GM19193 (cell line): Measurements from ENCODE around the gene LBX2.

ENCODE experiments used
- POLR2A ChIP-seq: IDR thresholded peaks from 4 replicates; pipeline ENCODE4 v1.6.1; 2011; ENCODE audit not compliant: insufficient read depth, insufficient read length; ENCODE audit errors: extremely low read depth

LBX2 gene

DNA sequence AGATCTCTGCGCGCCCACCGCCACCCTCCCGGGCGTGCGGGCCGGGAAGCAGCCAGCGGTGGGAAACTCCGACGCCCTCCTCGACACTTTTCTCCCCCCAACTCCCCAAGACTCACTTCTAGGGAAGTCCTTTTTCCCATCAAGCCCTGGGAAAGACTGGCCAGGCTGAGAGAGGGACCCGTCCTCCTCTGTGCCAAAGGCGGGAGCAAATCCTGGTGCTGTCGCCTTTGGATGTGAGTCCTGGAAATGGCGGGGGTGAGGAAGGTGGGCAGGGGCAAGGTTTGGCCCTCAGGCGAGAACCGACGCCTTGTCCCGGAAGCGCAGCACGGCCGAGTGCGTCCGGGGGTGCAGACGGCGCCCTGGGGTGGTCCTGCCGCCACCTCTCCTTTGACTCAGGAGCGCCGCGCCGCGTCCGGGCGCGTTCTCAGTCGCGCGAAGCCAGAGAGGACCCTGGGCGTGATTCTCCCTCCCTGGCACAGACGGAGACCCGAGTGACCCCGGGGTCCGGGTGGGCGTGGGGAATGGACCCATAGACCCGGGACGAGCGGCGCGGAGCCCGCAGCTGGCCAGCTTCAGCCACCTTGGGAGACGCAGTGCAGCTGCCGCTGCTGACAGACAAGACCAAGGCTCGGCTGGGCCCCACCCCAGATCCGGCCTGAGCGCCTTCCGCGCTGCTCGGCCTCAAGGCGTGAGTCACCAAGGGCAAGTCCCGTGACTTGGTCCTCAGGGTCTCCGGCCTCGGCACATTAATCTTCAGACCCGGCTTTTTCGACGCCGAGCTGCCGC, 3.5 kb upstream of the LBX2 start:
- TF ChIP-seq POLR2A: peak; percentile 63

DNA sequence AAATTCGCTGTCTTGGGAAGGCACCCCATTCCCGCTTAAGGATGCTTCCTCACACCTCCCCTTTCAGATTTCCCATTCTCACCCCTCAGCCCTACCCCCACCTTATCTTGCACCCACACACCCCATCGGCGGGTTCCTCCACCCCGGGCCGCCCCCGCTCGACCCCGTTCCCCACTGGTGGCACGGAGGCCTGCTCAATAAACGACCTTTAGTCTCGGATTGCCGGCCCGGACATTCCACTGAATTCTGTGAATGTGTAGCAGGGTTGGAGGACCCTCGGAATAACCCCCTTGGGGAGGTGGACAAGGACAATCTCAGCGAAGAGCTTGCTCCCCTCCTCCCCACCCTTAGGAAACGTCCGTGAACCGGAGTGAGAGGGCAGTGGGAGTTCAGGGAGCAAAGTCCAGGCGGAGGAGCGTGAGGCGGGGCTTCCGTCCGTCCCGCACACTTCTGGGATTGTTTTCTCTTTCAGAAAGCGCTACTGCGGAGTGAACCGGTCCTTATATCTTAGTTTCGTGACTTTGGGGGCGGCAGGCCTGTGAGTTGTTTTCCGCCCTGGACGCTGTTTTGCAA, 2.8 kb upstream of the LBX2 start:
- no peak for TF ChIP-seq POLR2A

DNA sequence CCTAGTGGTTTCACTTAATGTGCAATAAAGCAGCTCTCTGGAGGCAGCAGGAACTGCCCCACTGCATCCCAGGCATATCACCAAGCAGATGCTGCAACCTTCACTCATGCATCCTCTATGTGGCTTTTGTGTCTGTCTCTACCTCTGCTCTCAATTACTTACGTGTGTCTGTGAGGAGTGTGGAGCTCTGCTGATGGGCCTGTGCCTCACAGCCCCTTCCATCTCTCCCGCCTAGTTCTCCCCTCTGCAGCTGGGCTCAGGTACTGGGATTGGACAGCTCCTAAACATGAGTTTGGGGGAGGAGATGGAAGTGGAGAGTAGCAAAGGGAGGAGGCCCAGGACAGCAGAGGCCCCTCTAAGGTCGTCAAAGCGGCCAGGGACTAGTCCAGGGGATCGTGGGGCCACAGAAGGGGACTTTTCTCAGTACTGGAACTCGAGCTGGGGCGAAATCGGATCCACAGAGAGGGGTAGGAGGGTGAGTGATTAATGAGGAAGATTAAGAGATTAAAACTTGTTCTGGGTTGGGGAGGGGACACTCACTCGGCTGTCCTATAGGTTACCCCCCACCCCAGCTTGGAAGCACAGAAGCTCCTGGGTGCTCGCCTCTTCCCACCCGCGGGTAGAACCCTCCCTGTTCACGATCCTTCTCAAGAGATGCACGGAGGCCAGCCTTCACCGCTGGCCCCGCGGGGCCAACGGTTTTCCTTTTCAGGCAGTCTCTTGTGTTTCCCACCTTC, 2.1 kb upstream of the LBX2 start:
- TF ChIP-seq POLR2A: no peak

DNA sequence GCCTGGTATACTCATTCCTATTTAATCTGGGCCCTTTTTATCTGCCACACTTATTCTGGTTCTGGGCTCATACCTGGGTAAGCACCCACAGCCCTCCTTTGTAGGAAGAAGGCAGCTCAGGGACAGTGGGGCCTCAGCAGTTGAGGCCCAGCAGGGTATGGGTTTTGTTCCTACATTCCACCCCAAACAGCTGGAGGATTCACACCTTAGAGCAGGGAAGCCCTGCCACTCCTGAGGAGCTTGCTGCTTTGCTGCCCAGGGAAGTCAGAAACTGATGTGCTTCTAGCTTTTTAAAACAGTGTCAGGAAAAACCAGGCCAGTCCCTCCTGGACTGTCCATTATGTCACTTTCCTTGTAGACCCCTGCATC, 1.2 kb upstream of the LBX2 start:
- no peak for TF ChIP-seq POLR2A

DNA sequence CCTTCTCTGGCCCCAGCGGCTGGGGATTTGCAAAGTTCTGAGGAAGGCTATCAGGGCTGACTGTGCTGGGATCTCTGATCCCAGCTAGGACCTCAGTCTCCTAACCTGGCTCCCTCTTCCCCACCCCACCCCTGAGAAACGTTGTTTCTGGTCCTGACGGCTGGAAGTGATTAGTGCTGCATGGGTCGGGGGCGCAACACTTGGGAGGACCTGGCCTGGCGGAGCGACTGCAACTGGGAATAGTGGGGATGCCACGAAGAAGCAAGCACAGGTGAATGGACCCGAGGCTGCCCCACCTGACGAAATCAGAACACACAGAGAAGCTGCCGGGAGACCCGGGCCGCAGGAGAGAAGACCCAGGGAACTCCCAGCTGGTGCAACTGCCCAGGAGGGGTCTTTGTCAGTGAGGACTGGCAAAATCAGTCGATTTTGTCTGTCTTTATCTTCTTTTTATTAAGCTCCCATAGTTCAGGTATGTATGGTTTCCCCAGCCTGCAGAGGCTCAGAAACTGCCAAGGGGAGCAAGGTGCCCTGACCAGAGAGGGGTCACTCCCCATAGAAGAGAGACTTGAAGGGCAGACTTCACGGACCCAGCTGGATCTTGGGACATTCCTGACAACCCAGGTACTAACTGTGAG, 656 bp upstream of the LBX2 start:
- TF ChIP-seq POLR2A: no peak

DNA sequence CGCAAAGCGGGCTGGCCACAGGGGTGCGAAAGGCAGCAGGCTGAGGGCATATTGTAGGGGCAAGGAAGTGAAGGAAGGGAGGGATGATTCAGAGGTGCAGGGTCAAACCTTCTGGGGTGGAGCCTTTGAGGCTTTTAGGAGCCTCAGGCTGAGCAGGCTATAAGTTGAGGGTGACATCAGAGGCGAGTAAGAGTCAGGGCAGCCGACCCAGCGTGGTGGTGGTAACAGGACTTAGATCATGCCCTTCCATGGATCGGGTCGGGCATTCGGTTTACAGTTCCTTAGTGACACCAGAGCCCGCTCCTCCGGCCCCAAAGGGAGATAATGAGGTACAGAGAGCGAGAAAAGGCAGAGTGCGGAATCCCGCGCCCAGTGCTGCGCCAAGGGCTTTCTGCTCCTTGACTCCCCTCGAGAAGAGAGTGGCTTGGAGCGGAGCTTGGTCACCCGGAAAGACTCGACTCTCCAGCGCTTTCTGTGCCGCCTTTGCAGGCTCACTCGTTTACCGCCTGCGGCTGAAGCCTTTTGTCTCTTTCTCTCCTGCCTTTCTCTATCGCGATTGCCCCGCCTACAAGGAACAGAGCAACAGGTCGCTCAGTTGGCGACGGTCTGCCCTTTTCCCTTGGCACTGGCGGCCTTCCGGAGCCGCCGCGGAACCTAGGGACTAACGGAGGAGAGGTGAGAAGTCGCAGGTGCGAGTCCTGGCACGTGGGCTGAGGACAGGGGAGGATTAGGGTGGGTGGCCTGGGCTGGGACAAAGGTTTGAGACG, 720 bp downstream of the LBX2 start:
- no peak for TF ChIP-seq POLR2A

DNA sequence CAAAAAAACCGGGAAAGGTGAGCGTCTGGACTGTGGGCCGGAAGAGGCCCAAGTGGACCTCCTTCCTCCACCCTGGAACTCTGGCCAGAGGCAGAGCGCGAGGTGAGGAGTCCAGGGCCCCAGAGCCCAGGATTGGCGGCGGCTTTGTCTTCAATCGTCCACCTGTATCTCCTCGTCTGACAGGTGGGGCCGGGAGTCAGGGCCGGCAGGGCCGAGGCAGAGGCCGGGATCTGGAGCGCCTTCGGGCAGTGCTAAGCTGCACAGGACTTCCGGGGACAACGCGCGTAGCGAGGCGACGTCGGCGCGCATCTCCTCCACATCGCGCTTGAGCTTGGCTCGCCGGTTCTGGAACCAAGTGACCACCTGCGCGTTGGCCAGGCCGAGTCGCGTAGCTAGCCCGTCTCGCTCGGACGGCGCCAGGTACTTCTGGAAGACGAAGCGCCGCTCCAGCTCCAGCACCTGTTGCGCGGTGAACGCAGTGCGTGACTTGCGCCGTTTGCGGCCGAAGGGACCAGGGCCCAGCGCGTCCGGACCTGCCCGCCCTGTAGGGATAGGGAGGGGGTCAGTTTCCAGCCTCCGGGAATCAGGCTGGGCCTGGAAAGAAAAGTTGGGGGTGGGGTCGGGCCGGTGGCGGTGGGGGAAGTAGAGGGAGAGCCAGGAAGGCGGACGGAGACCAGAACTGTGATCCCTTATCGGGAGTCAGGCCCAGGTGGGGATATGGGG, 1.5 kb downstream of the LBX2 start:
- peak; percentile 51 for TF ChIP-seq POLR2A

DNA sequence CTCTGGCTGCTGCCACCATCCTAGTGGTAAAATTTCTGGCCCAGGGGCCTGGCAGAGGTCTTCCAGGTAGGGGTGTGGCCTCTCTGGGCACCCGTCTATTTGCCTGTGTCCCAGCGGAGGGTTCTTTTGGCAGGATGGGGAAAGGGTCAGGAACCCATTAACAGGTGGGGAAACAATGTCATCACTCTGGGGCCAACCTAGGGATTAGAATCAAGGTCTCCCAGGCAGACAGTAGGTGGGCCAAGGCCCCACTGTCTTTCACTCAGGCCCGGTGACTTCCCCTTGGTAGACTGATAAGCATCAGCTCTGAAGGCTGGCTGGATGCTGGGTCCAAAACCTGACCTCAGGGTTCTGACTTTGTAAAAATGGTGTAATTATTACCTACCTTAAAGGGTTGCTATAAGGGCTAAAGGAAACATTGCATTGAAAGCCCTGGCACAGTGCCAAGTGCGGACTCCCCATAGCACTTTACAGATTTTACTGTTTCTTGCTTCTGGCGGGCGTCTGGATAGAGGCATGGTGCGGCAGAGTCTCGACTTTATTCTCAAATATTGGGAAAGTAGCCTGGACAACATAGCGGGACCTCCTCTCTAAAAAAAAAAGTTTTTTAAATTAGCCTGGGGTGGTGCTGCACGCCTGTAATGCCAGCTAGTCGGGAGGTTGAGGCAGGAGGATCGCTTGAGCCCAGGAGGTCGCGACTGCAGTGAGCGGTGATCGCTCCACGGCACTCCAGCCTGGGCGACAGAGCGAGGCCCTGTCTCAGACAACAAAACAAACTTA, 2.2 kb downstream of the LBX2 start:
- TF ChIP-seq POLR2A: no peak

DNA sequence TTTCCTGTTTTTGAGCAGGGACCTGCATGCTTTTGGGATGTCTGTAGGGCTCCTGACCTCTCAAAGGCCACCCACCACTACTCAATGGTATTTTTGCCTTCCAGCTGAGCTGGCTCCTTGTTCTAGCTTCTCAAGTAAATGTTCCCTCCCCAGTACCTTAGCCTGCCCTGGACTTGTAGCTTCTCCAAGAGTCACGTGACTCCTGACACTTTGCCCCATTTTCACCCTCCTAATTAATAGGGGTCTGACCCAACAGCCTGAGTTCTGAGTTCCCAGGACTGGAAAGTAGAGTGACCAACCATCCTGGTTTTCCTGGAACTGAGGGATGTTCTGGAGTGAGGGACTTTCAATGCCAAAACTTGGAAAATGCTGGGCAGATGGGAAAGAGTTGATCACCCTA, 4.0 kb downstream of the LBX2 start:
- TF ChIP-seq POLR2A: no peak

DNA sequence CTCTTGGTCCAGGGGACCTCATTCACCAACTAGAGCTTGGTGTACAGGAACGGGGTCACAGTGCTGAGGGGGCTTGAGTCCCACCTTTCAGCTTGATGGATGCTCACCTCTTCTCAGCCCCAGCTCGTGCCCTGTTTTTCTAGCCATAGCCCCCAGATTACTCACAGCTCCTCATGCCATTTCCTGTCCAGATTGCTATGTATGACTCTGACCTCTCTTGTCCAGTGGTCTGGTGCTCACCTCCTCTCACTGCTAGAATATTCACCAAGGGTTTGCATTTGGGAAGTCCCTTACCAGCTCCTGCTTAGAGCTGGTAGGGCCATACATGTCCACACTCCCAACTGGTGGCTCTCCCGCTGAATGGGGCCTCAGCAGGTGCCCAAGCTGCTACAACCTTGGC, 5.9 kb downstream of the LBX2 start:
- no peak for TF ChIP-seq POLR2A

DNA sequence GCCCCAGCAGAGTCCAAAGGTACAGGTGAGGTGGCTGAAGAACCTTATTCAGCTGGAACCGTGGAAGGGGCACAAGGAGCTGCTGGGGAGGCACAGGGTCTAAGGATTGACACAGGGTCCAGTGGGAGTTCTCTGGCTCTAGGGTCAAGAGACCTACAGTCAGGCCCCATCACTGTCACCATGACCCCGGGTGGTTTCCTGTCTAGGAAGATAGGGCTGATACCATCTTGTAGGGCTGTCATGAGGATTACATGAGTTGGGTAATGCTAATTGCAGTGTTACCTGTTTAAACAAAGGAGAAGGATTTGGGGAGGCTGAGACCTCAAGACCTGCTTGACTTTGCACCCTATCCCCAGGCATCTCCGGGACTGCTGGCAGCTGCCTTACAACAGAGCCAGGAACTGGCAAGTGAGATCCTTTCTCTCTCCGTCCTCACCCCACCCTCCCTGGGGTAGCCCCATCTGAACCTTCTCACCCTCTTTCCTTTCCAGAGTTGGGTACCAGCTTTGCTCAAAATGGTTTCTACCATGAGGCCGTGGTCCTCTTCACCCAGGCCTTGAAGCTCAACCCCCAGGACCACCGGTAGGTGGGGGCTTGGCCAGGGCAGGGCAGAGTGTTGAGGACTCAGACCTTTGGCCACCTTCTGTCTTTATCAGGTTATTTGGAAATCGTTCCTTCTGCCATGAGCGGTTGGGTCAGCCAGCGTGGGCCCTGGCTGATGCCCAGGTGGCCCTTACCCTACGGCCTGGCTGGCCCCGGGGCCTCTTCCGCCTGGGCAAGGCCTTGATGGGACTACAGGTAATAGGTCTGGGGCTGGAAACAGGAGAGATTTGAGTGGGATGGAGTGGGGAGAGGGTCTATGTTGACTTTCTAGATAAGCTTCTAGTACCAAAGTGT, 7.5 kb downstream of the LBX2 start:
- TF ChIP-seq POLR2A: no peak

DNA sequence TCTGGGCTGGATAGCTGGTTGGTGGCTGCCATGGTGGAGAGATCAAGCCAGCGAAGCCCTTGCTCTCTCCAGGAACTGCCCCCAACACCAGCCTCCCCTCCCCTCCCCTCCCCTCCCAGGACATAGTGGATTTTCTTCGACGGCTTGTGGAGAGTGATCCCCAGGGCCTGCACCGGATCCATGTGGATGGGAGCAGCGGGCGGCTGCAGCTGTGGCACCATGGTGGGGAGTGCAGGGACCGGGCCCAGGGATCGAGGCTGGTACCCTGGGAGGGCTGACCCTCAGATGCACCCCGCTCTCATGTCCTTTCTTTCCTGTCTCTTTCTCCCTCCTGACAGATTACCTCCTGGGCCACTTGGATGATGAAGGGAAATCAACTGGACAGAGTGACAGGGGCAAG, 9.5 kb downstream of the LBX2 start:
- TF ChIP-seq POLR2A: no peak
